ENCODE measurements around the gene OTUD7B.
"Not testable (repeated sequence)": the region's sequence is repeated elsewhere in the genome, so short reads cannot be mapped to it uniquely, and the experiment has no call there.

The OTUD7B gene

DNA sequence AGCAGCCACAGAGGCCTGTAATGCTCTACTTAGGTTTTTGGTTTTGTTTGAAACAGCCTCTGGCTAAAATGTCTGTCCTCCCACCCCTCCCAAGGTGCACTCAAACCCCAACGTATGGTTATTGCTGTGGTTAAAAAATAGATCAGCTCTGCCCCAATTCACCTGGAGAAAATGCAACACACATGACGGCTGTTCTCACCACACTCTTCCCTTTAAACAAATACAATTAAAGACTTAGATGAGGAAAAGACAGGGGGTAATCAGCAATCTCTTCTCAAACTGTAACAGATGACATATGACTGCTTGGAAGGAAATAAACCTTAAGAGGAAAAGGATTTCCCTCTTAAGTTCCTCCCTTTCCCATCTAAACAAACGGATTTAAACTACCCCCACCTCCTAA lies 67.6 kb downstream of the OTUD7B start:
- DNase-seq, result no peak

DNA sequence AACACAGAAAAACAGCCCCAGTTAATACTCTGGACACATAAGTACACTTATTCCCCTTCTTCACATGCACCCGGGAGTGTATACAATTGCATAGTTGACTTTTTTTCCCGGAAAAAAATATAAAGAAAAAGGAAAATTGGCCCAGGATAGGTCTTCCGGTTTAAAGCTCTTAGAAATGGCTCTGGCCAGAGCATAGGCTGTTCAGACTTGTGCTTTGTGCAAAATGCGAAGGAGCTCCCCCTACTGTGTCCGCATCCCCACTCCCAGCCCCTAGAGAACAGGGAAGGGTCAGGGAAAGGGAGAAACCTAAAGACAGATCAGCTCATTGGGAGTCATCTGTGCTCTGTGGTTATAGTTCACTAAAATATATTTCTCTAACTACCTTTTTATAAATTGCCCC lies 68.3 kb downstream of the OTUD7B start:
- DNase-seq, result no peak

DNA sequence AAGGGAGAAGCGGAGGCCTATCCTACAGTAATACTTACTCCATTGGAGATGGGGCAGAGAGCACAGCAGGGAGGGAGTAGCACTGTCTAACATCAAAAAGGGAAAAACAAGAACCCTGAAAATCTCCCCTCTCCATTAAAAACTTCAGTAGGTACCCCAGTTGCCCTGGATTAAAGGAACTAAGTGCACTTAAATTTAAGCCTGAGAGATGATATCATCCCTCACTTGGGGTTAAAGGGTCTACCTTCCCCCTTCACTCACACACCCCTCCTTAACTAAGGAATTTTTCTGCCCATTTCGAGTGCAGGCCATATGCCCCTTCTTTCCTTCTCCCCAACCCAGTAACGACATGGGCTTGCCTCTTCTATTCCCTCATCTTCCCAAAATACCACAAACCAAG lies 70.1 kb downstream of the OTUD7B start:
- DNase-seq, result no peak

DNA sequence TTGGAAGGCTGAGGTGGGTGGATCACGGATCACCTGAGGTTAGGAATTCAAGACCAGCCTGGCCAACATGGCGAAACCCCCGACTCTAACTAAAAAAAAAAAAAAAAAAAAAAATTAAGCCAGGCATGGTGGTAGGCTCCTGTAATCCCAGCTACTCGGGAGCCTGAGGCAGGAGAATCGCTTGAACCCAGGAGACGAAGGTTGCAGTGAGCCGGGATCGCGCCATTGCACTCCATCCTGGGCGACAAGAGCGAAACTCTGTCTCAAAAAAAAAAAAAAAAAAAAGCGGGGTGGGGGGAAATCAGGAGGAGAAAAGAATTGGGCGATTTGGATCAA lies 71.9 kb downstream of the OTUD7B start:
- DNase-seq, result not testable (repeated sequence)

DNA sequence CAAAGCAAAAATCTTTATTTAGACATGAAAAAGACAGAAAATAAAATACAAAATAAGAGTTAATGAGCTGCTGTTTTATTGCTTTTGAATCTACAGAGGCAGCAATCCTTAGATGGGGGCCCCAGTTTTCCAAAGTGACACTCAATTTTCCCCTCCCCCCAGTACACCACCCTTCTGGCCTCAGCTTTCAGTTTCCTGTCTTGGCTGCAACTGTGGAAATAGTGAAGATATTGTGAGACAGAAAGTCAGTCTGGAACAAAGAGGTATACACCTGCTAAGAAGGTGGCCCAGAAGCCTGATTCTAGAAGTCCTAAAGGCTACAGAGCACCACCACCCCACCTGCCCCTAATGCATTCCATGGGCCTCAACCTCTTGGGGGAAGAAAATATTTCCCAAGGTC lies 72.8 kb downstream of the OTUD7B start:
- DNase-seq, result no peak

DNA sequence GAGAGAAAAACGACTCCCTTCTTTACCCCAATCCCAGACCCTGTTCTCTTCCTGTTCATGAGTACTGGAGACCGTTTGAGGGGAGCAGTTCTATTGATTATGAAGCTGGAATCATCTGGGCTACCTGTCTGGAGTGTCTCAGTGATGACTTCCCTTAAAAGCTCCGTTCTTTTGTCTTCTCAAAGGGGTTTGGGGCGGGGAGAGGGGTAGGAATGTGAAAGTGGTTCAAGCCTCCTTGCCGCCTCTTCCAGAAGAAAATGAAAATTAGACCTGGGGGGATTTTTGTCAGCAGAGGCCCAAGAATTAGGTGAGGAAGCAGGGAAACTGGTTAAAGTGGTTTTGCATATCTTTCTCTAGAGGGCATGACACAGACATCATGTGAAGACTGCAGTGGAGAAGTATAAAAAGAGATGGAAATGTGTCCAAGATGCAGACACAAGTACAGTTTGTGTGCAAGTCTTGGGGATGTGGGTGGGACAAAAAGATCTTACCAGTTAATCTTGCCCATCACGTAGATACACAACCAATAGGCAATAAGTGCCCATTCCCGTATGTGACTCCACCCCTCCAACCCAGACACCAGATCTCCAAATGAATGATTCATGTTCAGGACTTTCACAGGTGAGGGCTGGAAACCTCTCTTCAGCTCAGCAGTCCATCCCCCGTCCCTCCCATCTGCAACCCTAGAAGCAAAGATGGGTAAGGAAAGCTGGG lies 73.4 kb downstream of the OTUD7B start:
- DNase-seq, result no peak

DNA sequence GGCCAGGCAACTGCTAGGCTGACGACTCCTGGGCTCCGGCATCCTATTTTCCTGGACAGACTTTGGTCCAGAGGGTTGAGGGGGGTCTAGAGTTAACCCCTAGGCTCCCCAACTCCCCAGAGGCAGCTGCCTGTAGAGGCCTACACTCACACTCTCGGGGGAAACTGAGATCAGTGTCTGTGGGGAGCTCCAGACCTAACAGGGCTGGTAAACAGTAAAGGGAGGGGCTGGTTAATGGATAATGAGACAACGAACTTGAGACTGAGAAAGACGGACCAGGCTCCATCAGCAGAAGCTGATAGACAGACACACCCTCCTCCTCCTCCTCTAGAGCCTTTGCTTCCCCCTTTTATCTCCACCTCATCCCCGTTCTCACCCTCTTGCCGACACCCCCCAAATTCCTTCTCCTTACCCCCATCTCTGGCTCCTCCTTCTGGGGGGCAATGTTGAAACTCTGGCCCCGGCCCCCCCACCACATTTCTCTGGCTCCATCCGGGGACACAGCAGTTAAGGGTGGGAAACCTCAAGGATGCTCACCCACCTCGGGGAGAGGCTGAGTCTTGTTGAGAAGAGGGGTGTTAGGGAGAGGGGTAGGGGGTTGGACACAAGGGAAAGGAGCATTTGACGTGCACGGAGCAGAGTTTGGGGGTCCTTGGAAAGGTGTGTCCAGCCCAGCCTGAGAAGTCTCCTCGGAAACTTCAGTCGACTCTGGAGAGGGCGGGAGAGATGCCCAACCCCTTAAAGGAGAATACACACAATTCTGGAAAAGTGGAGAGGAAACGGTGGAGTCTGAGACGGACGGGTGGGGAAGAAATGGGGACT lies 74.1 kb downstream of the OTUD7B start, which contains the start of gene MTMR11:
Gene MTMR11 (minus strand): TSS at position 710 of the 822 bp plus-strand sequence. CDS start 232 bp downstream, at position 478.
- DNase-seq, result no peak

DNA sequence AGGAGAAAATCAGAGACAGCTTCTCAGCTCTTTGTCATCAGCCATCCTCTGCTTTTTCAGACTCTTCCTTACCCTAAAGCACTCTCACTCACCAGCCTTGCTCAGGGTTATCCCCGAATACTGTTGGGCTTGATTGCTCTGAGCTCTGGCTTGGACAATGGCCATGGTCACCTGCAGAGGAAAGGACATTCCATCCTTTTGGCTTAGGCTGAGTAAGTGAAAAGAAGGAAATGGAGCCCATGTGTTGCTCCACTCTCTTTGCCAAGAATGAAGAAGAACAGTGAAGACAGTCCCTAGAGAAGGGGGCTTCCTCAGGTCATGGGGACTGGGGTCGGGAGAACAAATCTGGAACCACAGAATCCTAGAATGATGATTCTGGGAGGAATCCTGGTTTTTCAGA lies 76.2 kb downstream of the OTUD7B start:
- no peak for DNase-seq

DNA sequence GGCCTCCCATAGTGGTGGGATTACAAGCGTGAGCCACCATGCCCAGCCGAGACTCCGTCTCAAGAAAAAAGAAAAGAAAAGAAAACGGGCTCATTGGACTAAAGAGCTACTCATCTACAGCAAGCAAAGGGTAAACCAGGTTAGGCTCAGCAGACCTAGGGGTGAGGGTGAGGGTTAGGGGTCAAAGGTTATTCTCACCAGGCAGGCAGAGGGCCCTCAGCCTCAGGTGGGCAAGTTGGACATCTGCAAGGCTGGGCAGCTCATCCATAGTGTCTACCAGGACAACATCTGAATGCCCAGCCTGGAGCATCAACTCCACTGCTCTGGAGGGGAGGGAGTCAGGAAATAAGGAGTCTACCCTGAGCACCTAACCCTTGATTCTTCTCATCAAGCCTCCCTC lies 77.3 kb downstream of the OTUD7B start:
- DNase-seq, result no peak

DNA sequence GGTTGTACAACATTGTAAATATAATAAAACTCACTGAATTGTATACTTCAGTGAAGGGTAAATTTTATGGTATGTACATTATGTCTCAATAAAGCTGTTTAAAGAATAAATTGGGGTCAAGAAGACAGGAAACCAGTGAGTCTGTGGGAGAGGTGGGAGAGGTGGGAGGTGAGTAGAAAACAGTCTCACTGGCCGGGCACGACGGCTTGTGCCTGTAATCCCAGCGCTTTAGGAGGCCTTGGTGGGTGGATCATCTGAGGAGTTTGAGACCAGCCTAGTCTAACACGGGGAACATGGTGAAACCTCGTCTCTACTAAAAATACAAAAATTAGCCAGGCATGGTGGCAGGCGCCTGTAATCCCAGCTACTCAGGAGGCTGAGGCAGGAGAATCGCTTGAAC lies 78.1 kb downstream of the OTUD7B start:
- no peak for DNase-seq

DNA sequence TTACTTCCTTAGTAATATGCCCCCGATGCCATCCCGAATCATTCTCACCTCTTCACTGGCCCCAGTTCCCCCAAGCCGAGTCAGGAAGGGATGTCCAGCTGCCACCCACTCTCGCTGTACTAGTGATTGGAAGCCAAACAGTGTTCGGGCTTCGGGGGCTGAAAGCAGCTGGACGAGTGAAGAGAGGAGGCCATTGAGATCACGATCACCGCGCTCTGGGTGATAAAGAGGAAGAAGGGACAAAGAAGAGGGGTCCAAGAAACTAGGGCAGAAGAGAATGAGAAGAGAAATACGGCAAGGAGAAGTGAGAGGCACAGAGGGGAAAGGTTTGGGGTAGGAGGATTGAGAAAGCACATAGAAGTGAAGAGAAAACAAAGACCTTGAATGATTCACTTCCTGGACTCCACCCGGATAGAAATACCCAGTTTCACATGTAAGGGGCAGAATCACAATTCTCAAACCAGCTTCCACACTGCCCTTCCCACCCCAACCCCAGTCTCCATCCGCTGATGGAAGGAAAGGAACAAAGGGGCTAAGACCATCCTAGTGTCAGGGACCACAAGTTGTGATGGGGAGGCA lies 79.2 kb downstream of the OTUD7B start:
- DNase-seq, result no peak

DNA sequence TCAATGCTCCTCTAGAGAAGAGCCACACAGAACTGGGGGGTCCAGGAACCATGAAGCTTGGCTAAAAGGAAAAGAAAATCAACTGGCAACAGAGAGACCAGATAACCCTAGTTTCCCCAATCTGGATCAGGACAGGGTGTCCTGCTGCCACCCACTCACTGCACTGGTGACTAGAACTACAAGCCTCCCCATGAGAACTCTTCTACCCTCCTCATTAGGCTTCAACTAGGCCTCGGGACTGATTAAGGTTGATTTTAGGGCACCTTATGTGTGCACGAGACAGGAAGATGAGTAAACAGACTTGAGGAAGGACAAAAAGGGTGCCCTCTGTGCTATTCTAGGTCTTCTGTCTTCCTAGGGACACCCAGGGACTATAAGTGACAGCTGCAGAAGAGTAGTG lies 80.7 kb downstream of the OTUD7B start:
- DNase-seq, result no peak

DNA sequence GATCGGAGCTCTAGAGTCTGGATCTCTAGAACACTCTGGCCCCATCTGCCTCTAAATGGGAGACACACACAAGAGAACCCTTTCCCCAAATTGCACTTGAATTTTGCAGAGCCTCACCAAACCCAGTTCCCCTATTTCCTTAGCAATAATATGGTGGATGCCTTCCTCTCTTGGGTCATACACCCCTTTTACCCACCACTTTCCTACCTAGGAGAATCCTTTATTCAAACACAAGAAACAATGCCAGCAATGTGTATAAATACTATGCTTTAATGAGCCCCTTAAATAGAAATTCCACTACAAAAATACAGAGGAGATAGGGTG lies 82.2 kb downstream of the OTUD7B start:
- DNase-seq, result no peak

DNA sequence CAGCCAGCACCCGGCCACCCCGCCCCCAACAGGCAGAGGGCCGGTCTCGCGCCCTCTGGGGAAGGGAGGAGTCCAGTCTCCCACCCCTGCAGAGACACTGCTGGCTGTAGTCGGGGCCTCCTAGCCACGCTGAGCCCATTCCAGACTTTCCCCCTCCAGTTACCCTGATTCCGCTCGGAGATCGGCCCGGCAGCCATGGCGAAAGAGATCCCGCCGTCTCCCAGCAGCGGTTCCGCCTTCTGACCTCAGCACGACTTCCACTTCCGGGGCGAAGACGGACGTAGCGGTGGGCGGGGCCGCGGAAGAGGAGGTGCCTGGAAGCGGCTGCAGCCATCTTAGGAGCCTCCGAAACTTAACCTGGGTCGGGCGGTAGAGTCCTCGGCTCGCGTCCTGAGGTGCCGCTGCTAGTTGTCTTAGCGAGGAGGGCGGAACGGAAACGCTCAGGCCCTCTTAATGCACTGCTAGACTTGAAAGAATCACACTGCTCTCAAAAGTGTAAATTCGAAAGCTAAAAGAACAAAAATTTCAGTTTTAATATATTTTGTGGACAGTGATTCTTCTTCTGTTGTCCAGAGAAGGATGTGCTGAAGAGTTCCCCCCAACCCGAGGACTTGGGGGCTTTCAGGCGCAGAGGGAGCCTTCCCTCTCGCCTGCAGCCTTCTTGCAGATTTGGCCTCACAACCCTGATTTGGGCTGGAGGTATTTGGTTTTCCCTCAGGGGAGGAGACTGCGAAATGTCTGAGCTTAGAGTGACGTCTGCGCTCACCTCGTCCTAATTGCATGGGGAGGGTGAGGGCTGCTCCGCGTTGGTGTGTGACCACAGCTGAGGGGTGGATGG lies 82.7 kb downstream of the OTUD7B start, which contains the start of gene SF3B4:
Gene SF3B4 (minus strand): TSS at position 241 of the 838 bp plus-strand sequence. CDS start 44 bp downstream, at position 197.
- peak; percentile 94 for DNase-seq

DNA sequence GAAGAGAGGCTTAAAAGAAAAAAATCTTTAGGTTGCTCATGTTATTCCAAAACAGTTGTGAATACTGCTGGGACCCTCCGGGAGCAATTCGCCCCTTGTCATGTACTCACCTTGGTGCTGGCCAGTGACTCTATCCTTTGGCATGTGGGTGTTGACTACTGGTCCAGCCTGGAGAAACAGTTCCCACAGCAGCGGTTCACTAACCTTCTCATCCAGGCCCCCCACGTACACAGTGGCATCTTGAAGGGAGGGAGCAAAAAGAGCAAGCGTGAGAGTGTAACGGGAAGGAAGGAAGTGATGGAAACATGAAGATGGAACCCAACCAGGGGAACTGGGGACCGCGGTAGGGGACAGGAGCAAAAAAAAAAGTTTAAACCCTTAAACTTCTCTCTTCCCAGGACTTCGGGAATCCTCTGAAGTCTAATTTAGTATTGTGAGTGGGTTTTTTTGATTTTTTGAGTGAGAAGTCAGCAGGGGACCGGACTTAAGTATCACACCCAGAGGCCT lies 83.4 kb downstream of the OTUD7B start:
- no peak for DNase-seq

DNA sequence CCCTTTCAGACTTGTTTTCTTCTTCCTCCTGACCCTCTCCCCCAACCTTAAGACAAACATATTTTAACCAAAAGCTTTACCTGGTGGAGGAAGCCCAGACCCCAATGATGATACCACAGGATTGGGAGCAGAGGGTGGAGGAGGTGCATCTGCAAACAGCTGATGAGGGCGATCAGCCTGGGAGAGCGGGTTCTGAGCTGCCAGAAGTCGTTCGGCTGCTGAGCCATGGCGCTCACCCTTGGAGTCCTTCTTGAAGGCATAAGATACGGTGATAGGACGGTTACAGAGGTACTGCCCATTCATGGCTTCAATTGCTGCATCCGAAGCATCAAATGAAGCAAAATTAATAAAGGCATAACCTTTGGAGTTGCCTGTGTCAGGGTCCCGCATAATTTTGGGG lies 84.2 kb downstream of the OTUD7B start:
- no peak for DNase-seq

DNA sequence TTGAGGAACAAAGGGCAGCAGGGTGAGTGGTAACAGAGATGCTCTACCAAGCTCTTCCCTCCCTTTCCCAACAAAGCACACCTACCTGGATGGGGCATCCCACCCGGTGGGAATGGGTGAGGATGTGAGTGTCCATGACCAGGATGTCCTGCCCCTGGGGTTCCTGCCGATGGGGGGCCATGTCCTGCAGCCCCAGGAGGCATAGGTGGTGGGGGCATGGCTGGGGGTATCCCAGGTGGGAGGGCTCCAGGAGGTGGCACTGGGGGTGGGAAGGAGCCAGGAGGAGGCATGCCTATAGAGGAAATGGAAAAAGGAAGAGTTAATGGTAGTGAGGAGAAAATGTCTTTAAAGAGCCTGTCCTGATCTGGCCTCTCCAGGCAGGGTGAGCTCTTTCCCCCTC lies 84.8 kb downstream of the OTUD7B start:
- no peak for DNase-seq

DNA sequence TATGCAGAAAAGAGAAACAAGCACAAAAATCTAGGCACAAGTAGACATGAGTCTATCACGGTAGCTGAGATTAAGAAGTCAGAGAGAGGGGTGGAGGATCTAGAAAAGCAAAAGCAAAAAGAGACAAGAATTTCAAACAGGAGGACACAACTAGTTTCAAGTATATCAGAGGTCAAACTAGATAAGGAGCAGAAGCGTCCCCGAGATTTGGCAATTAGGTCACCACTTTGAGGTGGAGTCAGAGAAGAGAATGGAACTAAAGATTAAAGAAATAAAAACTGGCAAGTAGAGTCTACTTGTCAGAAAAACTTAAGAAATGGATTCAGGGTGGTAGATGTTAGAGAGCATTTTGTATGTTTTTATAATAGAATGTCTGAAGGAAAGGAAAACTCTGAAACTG lies 85.2 kb downstream of the OTUD7B start:
- DNase-seq, result no peak

DNA sequence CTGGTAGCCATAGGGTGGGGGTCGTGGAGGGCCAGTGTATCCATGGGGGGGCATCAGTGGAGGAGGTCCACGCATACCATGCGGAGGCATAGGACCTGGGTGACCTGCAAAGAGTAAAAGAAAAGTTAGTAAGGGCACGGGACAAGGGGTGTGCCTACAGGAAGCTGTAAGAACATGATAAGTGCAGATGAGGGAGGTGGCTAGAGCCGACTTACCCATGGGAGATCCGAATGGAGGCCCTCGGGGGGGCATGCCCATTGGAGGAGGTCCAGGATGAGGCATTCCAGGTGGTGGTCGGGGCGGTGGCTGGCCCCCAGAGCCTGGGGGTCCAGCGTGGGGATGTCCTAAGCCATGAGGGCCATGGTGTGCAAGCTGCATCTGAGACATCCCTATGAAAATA lies 86.9 kb downstream of the OTUD7B start:
- no peak for DNase-seq

DNA sequence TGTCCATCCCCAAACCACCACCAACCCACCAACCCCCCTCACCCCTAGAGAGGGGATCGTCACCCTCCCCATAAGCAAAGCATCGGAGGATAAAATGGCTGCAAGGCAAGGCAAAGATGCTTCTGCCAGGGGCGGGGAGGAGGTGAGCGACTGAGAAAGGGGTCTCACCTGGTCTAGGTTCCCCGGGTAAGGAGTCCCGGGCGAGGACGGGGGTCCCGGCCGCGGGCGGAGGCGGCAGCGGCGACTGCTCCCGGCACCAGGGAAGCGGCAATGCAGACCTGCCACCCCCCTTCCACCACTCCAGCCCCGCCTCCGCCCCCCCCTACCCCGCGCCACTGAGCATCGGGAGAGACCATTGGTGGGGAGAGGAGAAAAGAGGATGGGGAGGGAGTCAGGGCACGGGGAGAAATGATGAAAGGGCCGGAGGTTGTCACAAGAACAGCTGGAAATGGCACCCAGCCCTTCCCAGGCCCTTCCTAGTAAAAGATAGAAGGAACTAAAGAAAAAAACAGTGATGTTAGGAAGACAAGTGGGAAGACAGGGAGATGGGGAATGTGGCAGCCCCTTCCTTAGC lies 92.9 kb downstream of the OTUD7B start, which contains the start of gene SV2A:
Gene SV2A (minus strand): TSS at position 274 of the 574 bp plus-strand sequence. CDS start 4,004 bp downstream, outside the sequence.
- peak; percentile 56 for DNase-seq

DNA sequence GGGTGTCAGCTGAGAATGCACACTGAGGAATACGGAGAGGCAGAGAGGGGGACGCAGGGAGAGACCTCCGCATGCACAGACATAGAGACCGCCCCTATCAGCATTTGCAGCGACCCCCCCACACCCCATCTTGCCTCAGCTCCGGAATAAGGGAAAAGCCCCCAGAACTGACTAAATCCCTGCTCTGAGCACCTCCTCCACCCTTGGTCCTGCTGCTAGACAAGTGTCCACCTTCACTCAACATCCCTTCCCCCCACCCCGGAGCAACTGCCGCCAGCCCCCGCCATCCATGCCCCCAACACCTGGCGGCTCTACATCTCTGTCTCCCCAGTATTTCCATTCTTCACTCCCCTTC lies 93.7 kb downstream of the OTUD7B start:
- no peak for DNase-seq

DNA sequence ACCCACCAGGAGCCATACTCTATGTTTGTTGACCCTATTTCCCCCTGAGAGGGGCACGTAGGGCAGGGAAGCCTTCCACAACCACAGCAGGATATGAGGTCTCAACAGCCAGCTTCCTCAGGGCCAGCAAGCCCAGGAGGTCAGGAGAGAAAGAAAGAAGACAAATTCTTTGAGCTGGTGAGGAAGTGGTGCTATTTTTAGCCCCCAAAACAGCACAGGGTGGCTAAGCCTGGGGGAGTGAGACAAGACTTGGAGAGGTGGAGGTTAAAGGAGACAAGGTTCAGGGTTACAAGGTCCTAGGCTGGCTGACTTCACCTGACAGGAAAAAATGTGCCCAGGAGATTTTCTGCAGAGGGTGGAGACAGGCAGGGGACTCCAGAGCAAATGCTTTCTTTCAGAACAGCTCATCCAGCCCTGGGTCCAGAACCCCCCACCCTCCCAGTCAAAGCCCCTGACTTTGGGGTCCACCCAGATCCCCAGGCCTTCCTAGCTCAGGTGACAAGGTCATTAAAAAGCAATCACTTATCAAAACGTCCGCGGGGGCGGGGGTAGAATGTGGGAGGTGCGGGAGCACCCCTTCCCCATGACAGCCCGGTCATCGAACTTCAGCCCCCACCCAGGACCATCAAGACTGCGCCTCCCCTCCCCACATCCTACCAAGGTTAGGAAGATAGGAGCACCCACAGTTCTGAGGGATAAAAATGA lies 94.2 kb downstream of the OTUD7B start:
- DNase-seq, result no peak
